Activated CD8-positive, alpha-beta memory T cell treated with anti-CD3 and anti-CD28 coated beads for 48 hours (primary cell): ENCODE data around the gene NUDT16L1.

ENCODE experiments used
- DNase-seq, 3 experiments: peaks; one replicate each; pipeline ENCODE4 v3.0.0-alpha.2; 2020; ENCODE audit warnings: low read depth in 2 of 3, low spot score in 2 of 3

NUDT16L1 gene

GRCh38 chr16:4663777-4664465 is 29.4 kb upstream of the NUDT16L1 start:
- no peak for DNase-seq

GRCh38 chr16:4664538-4665418 is 28.6 kb upstream of the NUDT16L1 start:
- DNase-seq: peak in 2 of 3 experiments; percentile 37 to 41

GRCh38 chr16:4666537-4667202 is 26.7 kb upstream of the NUDT16L1 start:
- DNase-seq: no peak

- no peak for DNase-seq
Measured at GRCh38 chr16:4667203-4667963, 26.0 kb upstream of the NUDT16L1 start.

GRCh38 chr16:4668313-4668960 is 24.9 kb upstream of the NUDT16L1 start:
- no peak for DNase-seq

GRCh38 chr16:4673387-4674046 is 19.8 kb upstream of the NUDT16L1 start:
- DNase-seq: no peak

- no peak for DNase-seq
Measured at GRCh38 chr16:4674926-4675530, 18.3 kb upstream of the NUDT16L1 start.

- peak in 1 of 3 experiments; percentile 53 for DNase-seq
Measured at GRCh38 chr16:4675864-4676786, 17.2 kb upstream of the NUDT16L1 start.

GRCh38 chr16:4676831-4677230 is 16.5 kb upstream of the NUDT16L1 start:
- no peak for DNase-seq

GRCh38 chr16:4677390-4677789 is 16.0 kb upstream of the NUDT16L1 start:
- no peak for DNase-seq

GRCh38 chr16:4677994-4678393 is 15.4 kb upstream of the NUDT16L1 start:
- DNase-seq: no peak

GRCh38 chr16:4678596-4678995 is 14.8 kb upstream of the NUDT16L1 start:
- DNase-seq: no peak

GRCh38 chr16:4679156-4679849 is 14.1 kb upstream of the NUDT16L1 start:
- no peak for DNase-seq

GRCh38 chr16:4679850-4680636 is 13.3 kb upstream of the NUDT16L1 start:
- no peak for DNase-seq

GRCh38 chr16:4680673-4681470 is 12.5 kb upstream of the NUDT16L1 start:
- DNase-seq: no peak

GRCh38 chr16:4681471-4682083 is 11.8 kb upstream of the NUDT16L1 start:
- no peak for DNase-seq
